ENCODE measurements around the gene DPP6.
"Not testable (repeated sequence)": the region's sequence is repeated elsewhere in the genome, so short reads cannot be mapped to it uniquely, and the experiment has no call there.

DPP6 gene

DNA sequence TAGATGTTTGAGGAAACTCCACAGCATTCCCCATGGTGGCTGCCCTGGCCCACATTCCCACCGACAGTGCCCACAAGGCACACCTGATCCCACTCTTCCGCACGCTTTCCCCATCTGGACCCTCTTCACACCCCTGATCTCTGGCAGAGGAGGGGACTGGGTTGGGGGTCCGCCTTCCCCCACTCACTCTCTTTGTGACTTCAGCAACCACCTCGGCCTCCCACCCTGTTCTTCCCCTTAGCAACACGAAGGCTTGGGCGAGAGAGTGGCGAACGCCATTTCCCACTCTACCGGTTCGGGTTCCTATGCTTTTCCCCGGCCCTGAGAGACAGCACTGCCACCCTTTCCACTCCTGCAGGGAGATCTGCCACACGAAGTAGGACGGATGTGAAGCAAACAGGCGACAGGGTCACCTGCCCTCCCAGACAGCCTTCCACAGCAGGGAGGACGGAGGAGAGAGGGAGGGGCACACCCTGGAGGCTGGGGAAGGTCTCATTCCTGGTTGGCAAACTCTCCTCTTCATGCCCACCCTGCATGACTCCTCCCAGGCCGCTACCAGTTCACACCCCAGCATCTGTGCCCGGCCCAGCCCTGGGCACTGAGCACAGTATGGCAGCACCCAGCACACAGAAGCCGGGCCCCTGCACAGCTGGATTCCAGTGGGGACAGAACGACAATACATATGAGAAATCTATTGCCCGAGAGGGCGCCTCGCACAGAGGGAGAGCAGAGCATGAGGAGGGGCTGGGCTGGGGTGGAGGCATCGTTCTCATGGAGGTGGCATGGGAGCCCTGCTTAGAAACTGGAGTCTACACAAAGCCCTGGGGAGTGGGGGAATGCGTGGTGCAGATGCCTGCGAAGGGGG is 857.3 kb downstream of the DPP6 start:
- no peak for DNase-seq (ENCODE audit: low read depth)

DNA sequence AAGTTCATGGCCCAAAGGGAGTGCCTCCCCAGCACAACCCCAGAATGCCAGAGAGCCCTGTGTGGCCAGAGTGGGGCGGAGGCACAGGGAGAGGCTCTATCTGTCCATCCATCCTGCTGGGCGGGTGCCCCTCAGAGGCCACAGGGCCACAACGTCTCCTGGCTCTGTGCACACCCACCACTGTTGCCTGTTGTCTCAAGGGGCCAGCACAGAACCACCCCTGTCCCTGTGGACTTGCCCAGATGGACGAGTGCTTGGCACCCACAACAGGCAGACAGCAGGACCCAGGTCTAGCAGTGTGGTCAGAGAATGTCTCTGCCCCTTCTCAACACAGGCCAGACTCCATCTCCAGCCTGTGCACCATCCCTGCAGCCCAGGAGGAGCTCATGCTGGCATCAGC is 857.9 kb downstream of the DPP6 start:
- DNase-seq (ENCODE audit: low read depth): no peak

GRCh38 chr7:154910977-154911376 is 858.8 kb downstream of the DPP6 start:
- no peak for DNase-seq (ENCODE audit: low read depth)

GRCh38 chr7:154911411-154911810 is 859.2 kb downstream of the DPP6 start:
- DNase-seq (ENCODE audit: low read depth): no peak

DNA sequence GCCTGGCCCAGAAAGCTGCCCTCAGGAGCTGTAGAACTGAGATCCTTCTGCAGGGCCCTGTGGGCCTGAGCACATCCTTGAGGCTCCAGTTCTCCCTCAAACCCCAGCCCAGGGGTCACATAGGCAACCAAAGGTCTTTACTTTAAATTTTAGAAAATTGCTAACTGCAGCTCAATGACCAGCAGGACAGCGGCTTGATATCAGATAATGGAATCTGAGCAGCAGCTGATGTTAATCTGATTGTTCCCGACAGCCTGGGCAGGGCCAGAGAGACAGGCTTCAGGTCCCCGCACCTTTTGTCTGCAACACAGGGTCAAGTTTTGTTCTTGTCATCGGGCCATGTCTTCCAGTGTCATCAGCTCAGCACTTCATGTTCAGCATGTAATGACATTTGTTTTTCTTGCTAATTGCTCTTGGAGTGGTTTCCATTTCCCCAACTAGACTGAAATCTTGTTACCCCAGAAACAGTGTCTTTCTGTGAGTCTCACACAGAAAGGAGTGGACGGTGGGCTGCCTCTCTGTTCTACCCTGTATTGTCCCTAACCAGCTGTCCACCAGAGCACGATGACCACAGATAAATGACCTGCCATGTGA is 859.8 kb downstream of the DPP6 start:
- no peak for DNase-seq (ENCODE audit: low read depth)

- DNase-seq (ENCODE audit: low read depth): no peak
These were observed 860.9 kb downstream of the DPP6 start for GRCh38 chr7:154912871-154913637.

- DNase-seq (ENCODE audit: low read depth): peak; percentile 50
These were observed 861.6 kb downstream of the DPP6 start for GRCh38 chr7:154913638-154914307.

GRCh38 chr7:154914308-154914995 is 862.3 kb downstream of the DPP6 start:
- no peak for DNase-seq (ENCODE audit: low read depth)

- DNase-seq (ENCODE audit: low read depth): no peak
These were observed 862.8 kb downstream of the DPP6 start for GRCh38 chr7:154914996-154915380.

GRCh38 chr7:154915600-154915999 is 863.4 kb downstream of the DPP6 start:
- DNase-seq (ENCODE audit: low read depth): no peak

GRCh38 chr7:154916381-154916780 is 864.2 kb downstream of the DPP6 start:
- no peak for DNase-seq (ENCODE audit: low read depth)

- DNase-seq (ENCODE audit: low read depth): no peak
These were observed 864.9 kb downstream of the DPP6 start for GRCh38 chr7:154916856-154917807.

DNA sequence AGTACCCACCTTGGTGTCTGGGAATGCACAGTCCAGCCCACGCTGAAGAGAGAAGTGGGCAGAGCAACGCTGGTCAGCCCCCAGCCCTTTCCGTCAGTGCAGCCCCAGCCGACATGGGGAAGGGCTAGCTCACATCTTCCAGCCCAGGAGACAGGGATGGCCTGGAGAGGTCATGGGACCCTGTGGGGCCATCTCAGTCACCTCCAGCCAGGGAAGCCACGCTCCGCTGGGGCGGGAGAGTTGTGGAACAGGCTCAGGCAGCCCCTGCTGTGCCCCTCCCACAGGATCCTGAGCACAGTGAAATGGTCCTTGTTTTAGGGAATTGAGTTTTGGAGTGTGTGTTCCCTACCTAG is 865.6 kb downstream of the DPP6 start:
- no peak for DNase-seq (ENCODE audit: low read depth)

GRCh38 chr7:154918266-154918665 is 866.1 kb downstream of the DPP6 start:
- DNase-seq (ENCODE audit: low read depth): no peak

- no peak for DNase-seq (ENCODE audit: low read depth)
These were observed 866.5 kb downstream of the DPP6 start for GRCh38 chr7:154918741-154919140.

GRCh38 chr7:154919344-154920225 is 867.4 kb downstream of the DPP6 start:
- no peak for DNase-seq (ENCODE audit: low read depth)

- DNase-seq (ENCODE audit: low read depth): not testable (repeated sequence)
These were observed 870.3 kb downstream of the DPP6 start for GRCh38 chr7:154922472-154922871.

DNA sequence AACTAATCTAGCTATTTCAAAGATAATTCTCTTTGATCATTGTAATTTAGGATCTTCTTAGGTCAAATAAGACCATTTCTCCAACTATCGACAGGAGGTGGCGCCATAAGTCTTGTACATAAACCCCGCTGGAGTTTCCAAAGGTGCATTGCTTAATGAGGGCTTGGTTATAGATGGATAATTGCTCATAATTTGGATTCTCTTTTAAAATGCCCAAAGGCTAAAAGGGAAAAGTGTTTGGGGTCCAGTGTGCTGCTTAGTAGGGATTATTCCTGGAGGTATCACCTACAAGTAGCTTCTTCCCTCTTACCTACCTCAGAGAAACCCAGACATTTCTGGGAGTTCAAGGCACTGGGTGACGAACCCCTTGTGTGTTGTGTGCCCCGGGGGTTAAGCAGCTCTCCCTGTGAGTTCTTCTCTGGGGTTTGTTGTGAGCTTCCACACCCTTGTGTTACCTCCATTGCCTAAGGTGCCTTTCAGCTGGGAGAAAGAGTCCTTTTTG is 875.5 kb downstream of the DPP6 start:
- peak; percentile 88 for DNase-seq (ENCODE audit: low read depth)

All from amniotic epithelial cell (primary cell).